ENCODE data around the gene NPR3.

DNA sequence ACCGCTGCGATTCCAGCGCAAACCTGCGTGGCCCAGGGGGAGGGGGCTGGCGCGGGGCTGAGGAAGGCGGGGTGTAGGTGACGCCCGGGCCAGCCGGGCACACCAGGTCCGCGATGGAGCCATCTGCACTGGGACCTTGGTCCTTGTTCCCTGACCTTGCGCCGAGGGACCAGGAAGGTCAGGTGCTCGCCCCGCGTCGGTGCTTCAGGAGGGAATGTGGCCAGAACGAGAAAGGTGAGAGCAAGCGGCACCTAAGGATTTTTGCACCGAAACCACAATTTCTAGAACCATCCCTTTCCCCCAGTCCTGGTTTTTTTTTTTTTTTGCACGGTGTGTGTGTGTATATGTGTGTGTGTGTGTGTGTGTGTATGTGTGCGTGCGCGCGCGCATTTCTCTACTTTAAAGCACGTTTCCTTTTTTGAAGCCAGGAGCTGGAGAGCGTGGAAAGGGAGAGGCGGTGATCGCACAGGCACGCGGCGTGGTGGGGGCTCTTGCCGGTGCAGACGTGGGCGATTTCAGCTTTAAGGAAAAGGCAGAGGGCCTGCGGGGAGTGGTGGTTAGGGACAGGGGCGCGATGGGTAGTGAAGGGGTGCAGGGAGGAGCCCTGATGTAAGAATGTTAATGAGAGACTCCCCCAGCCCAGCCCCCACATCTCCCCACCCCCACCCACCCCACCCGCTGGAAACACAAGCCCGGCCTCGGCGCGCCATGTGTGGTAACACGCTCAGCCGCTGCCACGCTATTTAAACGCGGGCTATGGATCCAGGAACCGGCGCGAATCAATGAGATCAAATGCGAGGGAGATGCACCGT is at the start of gene NPR3:
- TF ChIP-seq, protein P1, sequence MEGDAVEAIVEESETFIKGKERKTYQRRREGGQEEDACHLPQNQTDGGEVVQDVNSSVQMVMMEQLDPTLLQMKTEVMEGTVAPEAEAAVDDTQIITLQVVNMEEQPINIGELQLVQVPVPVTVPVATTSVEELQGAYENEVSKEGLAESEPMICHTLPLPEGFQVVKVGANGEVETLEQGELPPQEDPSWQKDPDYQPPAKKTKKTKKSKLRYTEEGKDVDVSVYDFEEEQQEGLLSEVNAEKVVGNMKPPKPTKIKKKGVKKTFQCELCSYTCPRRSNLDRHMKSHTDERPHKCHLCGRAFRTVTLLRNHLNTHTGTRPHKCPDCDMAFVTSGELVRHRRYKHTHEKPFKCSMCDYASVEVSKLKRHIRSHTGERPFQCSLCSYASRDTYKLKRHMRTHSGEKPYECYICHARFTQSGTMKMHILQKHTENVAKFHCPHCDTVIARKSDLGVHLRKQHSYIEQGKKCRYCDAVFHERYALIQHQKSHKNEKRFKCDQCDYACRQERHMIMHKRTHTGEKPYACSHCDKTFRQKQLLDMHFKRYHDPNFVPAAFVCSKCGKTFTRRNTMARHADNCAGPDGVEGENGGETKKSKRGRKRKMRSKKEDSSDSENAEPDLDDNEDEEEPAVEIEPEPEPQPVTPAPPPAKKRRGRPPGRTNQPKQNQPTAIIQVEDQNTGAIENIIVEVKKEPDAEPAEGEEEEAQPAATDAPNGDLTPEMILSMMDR (IDR thresholded peaks at IDR 0.05): no peak
- TF ChIP-seq RAD21 (IDR thresholded peaks at IDR 0.05; ENCODE audit: low read length): no peak
- TF ChIP-seq EP300 (IDR thresholded peaks at IDR 0.05; ENCODE audit: borderline replicate concordance in 1 of 2, low read depth in 1 of 2, low read length in 1 of 2): no peak
- no peak for TF ChIP-seq GABPA (IDR thresholded peaks at IDR 0.05; ENCODE audit: low read depth)
- TF ChIP-seq RFX5 (IDR thresholded peaks at IDR 0.05; ENCODE audit: low read length): no peak
- TF ChIP-seq, protein P2, sequence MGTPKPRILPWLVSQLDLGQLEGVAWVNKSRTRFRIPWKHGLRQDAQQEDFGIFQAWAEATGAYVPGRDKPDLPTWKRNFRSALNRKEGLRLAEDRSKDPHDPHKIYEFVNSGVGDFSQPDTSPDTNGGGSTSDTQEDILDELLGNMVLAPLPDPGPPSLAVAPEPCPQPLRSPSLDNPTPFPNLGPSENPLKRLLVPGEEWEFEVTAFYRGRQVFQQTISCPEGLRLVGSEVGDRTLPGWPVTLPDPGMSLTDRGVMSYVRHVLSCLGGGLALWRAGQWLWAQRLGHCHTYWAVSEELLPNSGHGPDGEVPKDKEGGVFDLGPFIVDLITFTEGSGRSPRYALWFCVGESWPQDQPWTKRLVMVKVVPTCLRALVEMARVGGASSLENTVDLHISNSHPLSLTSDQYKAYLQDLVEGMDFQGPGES (IDR thresholded peaks at IDR 0.05; ENCODE audit: low read depth, low read length): no peak
- TF ChIP-seq, protein P3, sequence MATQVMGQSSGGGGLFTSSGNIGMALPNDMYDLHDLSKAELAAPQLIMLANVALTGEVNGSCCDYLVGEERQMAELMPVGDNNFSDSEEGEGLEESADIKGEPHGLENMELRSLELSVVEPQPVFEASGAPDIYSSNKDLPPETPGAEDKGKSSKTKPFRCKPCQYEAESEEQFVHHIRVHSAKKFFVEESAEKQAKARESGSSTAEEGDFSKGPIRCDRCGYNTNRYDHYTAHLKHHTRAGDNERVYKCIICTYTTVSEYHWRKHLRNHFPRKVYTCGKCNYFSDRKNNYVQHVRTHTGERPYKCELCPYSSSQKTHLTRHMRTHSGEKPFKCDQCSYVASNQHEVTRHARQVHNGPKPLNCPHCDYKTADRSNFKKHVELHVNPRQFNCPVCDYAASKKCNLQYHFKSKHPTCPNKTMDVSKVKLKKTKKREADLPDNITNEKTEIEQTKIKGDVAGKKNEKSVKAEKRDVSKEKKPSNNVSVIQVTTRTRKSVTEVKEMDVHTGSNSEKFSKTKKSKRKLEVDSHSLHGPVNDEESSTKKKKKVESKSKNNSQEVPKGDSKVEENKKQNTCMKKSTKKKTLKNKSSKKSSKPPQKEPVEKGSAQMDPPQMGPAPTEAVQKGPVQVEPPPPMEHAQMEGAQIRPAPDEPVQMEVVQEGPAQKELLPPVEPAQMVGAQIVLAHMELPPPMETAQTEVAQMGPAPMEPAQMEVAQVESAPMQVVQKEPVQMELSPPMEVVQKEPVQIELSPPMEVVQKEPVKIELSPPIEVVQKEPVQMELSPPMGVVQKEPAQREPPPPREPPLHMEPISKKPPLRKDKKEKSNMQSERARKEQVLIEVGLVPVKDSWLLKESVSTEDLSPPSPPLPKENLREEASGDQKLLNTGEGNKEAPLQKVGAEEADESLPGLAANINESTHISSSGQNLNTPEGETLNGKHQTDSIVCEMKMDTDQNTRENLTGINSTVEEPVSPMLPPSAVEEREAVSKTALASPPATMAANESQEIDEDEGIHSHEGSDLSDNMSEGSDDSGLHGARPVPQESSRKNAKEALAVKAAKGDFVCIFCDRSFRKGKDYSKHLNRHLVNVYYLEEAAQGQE (IDR thresholded peaks at IDR 0.05; ENCODE audit: low read depth, low read length): no peak
- 0 out of 2 replicates have a peak, but pooled peaks have one; percentile 18 for TF ChIP-seq ELF1 (IDR thresholded peaks at IDR 0.05)
- TF ChIP-seq SMC3 (IDR thresholded peaks at IDR 0.05; ENCODE audit: low read depth, low read length): no peak
- no peak for TF ChIP-seq EZH2phosphoT487 (IDR thresholded peaks at IDR 0.05; ENCODE audit: borderline replicate concordance, low read depth)
- TF ChIP-seq, protein P4, sequence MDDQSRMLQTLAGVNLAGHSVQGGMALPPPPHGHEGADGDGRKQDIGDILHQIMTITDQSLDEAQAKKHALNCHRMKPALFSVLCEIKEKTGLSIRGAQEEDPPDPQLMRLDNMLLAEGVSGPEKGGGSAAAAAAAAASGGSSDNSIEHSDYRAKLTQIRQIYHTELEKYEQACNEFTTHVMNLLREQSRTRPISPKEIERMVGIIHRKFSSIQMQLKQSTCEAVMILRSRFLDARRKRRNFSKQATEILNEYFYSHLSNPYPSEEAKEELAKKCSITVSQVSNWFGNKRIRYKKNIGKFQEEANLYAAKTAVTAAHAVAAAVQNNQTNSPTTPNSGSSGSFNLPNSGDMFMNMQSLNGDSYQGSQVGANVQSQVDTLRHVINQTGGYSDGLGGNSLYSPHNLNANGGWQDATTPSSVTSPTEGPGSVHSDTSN (IDR thresholded peaks at IDR 0.05): no peak
- no peak for TF ChIP-seq CHD2 (IDR thresholded peaks at IDR 0.05; ENCODE audit: low read length, partially characterized antibody)
